Measurements from ENCODE around the gene FAAP20.

FAAP20 gene

GRCh38 chr1:2240270-2241156 lies 45.9 kb upstream of the FAAP20 start:
- WGBS (ENCODE audit: extremely low coverage, insufficient coverage, insufficient read length) = no CpG with 5 or more reads among the region's 30 CpGs
- Histone ChIP-seq H3K9ac (ENCODE audit: low read length) (no peak overlapping the region), H3K4me1 (ENCODE audit: control insufficient read depth in 1 of 2, insufficient read depth in 2 of 2, low read length in 2 of 2) (peaks cover 12 to 13% of the 10 kb centered on the region in 2 experiments), H2BK120ac (ENCODE audit: insufficient read depth, low read length, poor library complexity) (no peak overlapping the region), H3K9me3 (ENCODE audit: insufficient read depth, low read depth, low read length) (no peaks in the 10 kb centered on the region), H3K4ac (ENCODE audit: low read depth, low read length) (peak overlapping the region; percentile 86), H2BK12ac (ENCODE audit: low read length) (no peak overlapping the region), H3K27ac (ENCODE audit: low read depth, low read length) (no peak overlapping the region), H2AFZ (ENCODE audit: insufficient read depth, low read length, poor library complexity) (no peak overlapping the region), H3K27me3 (ENCODE audit: insufficient read depth, low read length) (no peaks in the 10 kb centered on the region), H4K8ac (ENCODE audit: low read depth, low read length) (no peak overlapping the region), H3K14ac (ENCODE audit: low read length) (no peak overlapping the region), H4K91ac (ENCODE audit: low read depth, low read length) (no peak overlapping the region), H3K36me3 (ENCODE audit: control insufficient read depth in 1 of 2, insufficient read depth in 2 of 2, low read length in 2 of 2) (peaks cover 34 to 44% of the 10 kb centered on the region in 2 experiments), H3K4me2 (ENCODE audit: low read length) (no peak overlapping the region), H3K23ac (ENCODE audit: low read length) (no peak overlapping the region), H3K79me2 (ENCODE audit: control insufficient read depth, insufficient read depth, low read length, poor library complexity) (peaks cover 61% of the 10 kb centered on the region), H2BK5ac (ENCODE audit: low read depth, low read length, poor library complexity) (no peak overlapping the region), H3K18ac (ENCODE audit: low read length) (peak overlapping the region; percentile 30), H3K79me1 (ENCODE audit: low read length) (no peaks in the 10 kb centered on the region), H2AK5ac (ENCODE audit: low read length) (no peak overlapping the region), H3K4me3 (ENCODE audit: low read depth, low read length) (no peak overlapping the region), H4K12ac (ENCODE audit: low read depth, low read length) (no peak overlapping the region)
- peak; percentile 92 to 94 for DNase-seq

GRCh38 chr1:2239384-2239985 lies 44.9 kb upstream of the FAAP20 start:
- WGBS (ENCODE audit: extremely low coverage, insufficient coverage, insufficient read length) = no CpG with 5 or more reads among the region's 30 CpGs

GRCh38 chr1:2239013-2239370 lies 44.4 kb upstream of the FAAP20 start:
- H4K91ac ChIP-seq (ENCODE audit: low read depth, low read length) = no peak overlapping the region
- H2BK12ac ChIP-seq (ENCODE audit: low read length) = no peak overlapping the region
- H3K4me2 ChIP-seq (ENCODE audit: low read length) = no peak overlapping the region
- H2BK5ac ChIP-seq (ENCODE audit: low read depth, low read length, poor library complexity) = no peak overlapping the region
- no peak overlapping the region for H2AFZ ChIP-seq (ENCODE audit: insufficient read depth, low read length, poor library complexity)
- H3K79me1 ChIP-seq (ENCODE audit: low read length) = peaks cover 6% of the 10 kb centered on the region
- H3K27ac ChIP-seq (ENCODE audit: low read depth, low read length) = no peak overlapping the region
- H3K4me1 ChIP-seq (ENCODE audit: control insufficient read depth in 1 of 2, insufficient read depth in 2 of 2, low read length in 2 of 2) = peaks cover 16 to 21% of the 10 kb centered on the region in 2 experiments
- no peak overlapping the region for H3K18ac ChIP-seq (ENCODE audit: low read length)
- H3K9me3 ChIP-seq (ENCODE audit: insufficient read depth, low read depth, low read length) = no peaks in the 10 kb centered on the region
- no peak for DNase-seq
- no peak overlapping the region for H4K8ac ChIP-seq (ENCODE audit: low read depth, low read length)
- peaks cover 72% of the 10 kb centered on the region for H3K79me2 ChIP-seq (ENCODE audit: control insufficient read depth, insufficient read depth, low read length, poor library complexity)
- H3K4ac ChIP-seq (ENCODE audit: low read depth, low read length) = peak overlapping the region; percentile 98
- WGBS (ENCODE audit: extremely low coverage, insufficient coverage, insufficient read length) = no CpG with 5 or more reads among the region's 6 CpGs
- H3K4me3 ChIP-seq (ENCODE audit: low read depth, low read length) = no peak overlapping the region
- no peak overlapping the region for H3K9ac ChIP-seq (ENCODE audit: low read length)
- H2AK5ac ChIP-seq (ENCODE audit: low read length) = no peak overlapping the region
- no peaks in the 10 kb centered on the region for H3K27me3 ChIP-seq (ENCODE audit: insufficient read depth, low read length)
- no peak overlapping the region for H3K23ac ChIP-seq (ENCODE audit: low read length)
- H4K12ac ChIP-seq (ENCODE audit: low read depth, low read length) = no peak overlapping the region
- no peak overlapping the region for H3K14ac ChIP-seq (ENCODE audit: low read length)
- peaks cover 34 to 44% of the 10 kb centered on the region in 2 experiments for H3K36me3 ChIP-seq (ENCODE audit: control insufficient read depth in 1 of 2, insufficient read depth in 2 of 2, low read length in 2 of 2)
- no peak overlapping the region for H2BK120ac ChIP-seq (ENCODE audit: insufficient read depth, low read length, poor library complexity)

More at GRCh38 chr1:2239384-2239985, 44.9 kb upstream of the FAAP20 start:
- peak overlapping the region; percentile 13 for H2AFZ ChIP-seq (ENCODE audit: insufficient read depth, low read length, poor library complexity)
- no peak overlapping the region for H3K14ac ChIP-seq (ENCODE audit: low read length)
- no peak overlapping the region for H3K4me2 ChIP-seq (ENCODE audit: low read length)
- peak overlapping the region; percentile 86 for H3K4ac ChIP-seq (ENCODE audit: low read depth, low read length)
- H2BK120ac ChIP-seq (ENCODE audit: insufficient read depth, low read length, poor library complexity) = no peak overlapping the region
- no peak overlapping the region for H3K9ac ChIP-seq (ENCODE audit: low read length)
- no peak overlapping the region for H3K23ac ChIP-seq (ENCODE audit: low read length)
- no peak overlapping the region for H3K4me3 ChIP-seq (ENCODE audit: low read depth, low read length)
- no peaks in the 10 kb centered on the region for H3K9me3 ChIP-seq (ENCODE audit: insufficient read depth, low read depth, low read length)
- H3K27me3 ChIP-seq (ENCODE audit: insufficient read depth, low read length) = no peaks in the 10 kb centered on the region
- H3K36me3 ChIP-seq (ENCODE audit: control insufficient read depth in 1 of 2, insufficient read depth in 2 of 2, low read length in 2 of 2) = peaks cover 34 to 44% of the 10 kb centered on the region in 2 experiments
- H3K79me1 ChIP-seq (ENCODE audit: low read length) = peaks cover 2% of the 10 kb centered on the region
- peak overlapping the region; percentile 5 for H3K18ac ChIP-seq (ENCODE audit: low read length)
- H3K27ac ChIP-seq (ENCODE audit: low read depth, low read length) = no peak overlapping the region
- peaks cover 12 to 16% of the 10 kb centered on the region in 2 experiments for H3K4me1 ChIP-seq (ENCODE audit: control insufficient read depth in 1 of 2, insufficient read depth in 2 of 2, low read length in 2 of 2)
- no peak overlapping the region for H2BK5ac ChIP-seq (ENCODE audit: low read depth, low read length, poor library complexity)
- H2AK5ac ChIP-seq (ENCODE audit: low read length) = no peak overlapping the region
- DNase-seq = no peak
- H2BK12ac ChIP-seq (ENCODE audit: low read length) = no peak overlapping the region
- H4K12ac ChIP-seq (ENCODE audit: low read depth, low read length) = no peak overlapping the region
- H3K79me2 ChIP-seq (ENCODE audit: control insufficient read depth, insufficient read depth, low read length, poor library complexity) = peaks cover 67% of the 10 kb centered on the region
- H4K8ac ChIP-seq (ENCODE audit: low read depth, low read length) = no peak overlapping the region
- H4K91ac ChIP-seq (ENCODE audit: low read depth, low read length) = no peak overlapping the region

- no peaks in the 10 kb centered on the region for H3K9me3 ChIP-seq (ENCODE audit: insufficient read depth, low read depth, low read length)
- no peaks in the 10 kb centered on the region for H3K27me3 ChIP-seq (ENCODE audit: insufficient read depth, low read length)
- H3K36me3 ChIP-seq (ENCODE audit: control insufficient read depth in 1 of 2, insufficient read depth in 2 of 2, low read length in 2 of 2) = peaks cover 32 to 43% of the 10 kb centered on the region in 2 experiments
- no peak overlapping the region for H2AK5ac ChIP-seq (ENCODE audit: low read length)
- peaks cover 21 to 26% of the 10 kb centered on the region in 2 experiments for H3K4me1 ChIP-seq (ENCODE audit: control insufficient read depth in 1 of 2, insufficient read depth in 2 of 2, low read length in 2 of 2)
- H4K8ac ChIP-seq (ENCODE audit: low read depth, low read length) = no peak overlapping the region
- H3K4me3 ChIP-seq (ENCODE audit: low read depth, low read length) = no peak overlapping the region
- no peak overlapping the region for H2BK120ac ChIP-seq (ENCODE audit: insufficient read depth, low read length, poor library complexity)
- no peak overlapping the region for H3K14ac ChIP-seq (ENCODE audit: low read length)
- no peak overlapping the region for H4K91ac ChIP-seq (ENCODE audit: low read depth, low read length)
- H3K79me2 ChIP-seq (ENCODE audit: control insufficient read depth, insufficient read depth, low read length, poor library complexity) = peaks cover 75% of the 10 kb centered on the region
- no peak overlapping the region for H3K9ac ChIP-seq (ENCODE audit: low read length)
- H2BK12ac ChIP-seq (ENCODE audit: low read length) = no peak overlapping the region
- no peak overlapping the region for H3K18ac ChIP-seq (ENCODE audit: low read length)
- no peak overlapping the region for H3K4me2 ChIP-seq (ENCODE audit: low read length)
- H2AFZ ChIP-seq (ENCODE audit: insufficient read depth, low read length, poor library complexity) = no peak overlapping the region
- no peak overlapping the region for H2BK5ac ChIP-seq (ENCODE audit: low read depth, low read length, poor library complexity)
- H3K79me1 ChIP-seq (ENCODE audit: low read length) = peaks cover 8% of the 10 kb centered on the region
- H3K23ac ChIP-seq (ENCODE audit: low read length) = no peak overlapping the region
- DNase-seq = no peak
- WGBS (ENCODE audit: extremely low coverage, insufficient coverage, insufficient read length) = no CpG with 5 or more reads among the region's 25 CpGs
- H4K12ac ChIP-seq (ENCODE audit: low read depth, low read length) = no peak overlapping the region
- H3K4ac ChIP-seq (ENCODE audit: low read depth, low read length) = peak overlapping the region; percentile 98
- no peak overlapping the region for H3K27ac ChIP-seq (ENCODE audit: low read depth, low read length)
Measured at GRCh38 chr1:2238361-2239012, 43.9 kb upstream of the FAAP20 start.
